Testis (tissue), 2 donors: ENCODE results near the gene PTGER1.

ENCODE experiments used
- POLR2A ChIP-seq: fragments of 450-650 bp; IDR thresholded peaks from one replicate; pipeline ENCODE4 v1.6.1; 2017; ENCODE audit warnings: antibody characterized with exemption, mild to moderate bottlenecking, moderate library complexity
- TF ChIP-seq, protein P1 (sequence below), 3 experiments: fragments of 450-650 bp in 2 of 3; fragments of 200-600 bp in 1 of 3; sonication (generic) in 1 of 3; IDR thresholded peaks; one replicate each; pipeline ENCODE4 v1.5.1; 2016 to 2019; ENCODE audit warnings: antibody characterized with exemption in 3 of 3, mild to moderate bottlenecking in 2 of 3, moderate library complexity in 1 of 3

DNA sequence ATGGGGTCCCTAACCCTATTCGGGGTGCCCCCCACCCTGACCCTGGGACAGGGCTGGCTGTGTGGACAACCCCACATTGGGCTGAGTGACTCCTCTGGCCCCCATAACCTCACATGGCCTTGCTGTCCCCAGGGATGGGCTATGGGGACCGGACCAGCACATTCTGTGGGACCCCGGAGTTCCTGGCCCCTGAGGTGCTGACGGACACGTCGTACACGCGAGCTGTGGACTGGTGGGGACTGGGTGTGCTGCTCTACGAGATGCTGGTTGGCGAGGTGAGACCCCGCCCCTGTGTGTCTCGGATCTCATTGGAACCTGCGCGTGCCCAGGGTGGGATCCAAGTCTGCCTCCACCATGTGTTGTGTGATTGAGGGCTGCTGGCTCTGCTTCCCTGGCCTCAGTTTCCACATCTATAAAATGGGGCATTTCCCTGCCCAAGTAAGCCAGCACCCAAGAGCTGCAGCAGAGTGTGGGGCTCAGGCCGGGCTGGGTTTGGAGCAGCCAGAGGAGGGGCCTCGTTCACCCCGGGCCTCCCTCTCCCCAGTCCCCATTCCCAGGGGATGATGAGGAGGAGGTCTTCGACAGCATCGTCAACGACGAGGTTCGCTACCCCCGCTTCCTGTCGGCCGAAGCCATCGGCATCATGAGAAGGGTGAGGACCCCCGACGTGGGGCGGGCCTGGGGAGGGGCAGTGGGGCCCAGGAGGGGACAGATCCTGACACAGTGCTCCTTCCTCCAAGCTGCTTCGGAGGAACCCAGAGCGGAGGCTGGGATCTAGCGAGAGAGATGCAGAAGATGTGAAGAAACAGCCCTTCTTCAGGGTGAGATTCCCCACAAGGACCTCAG lies 4.9 kb downstream of the PTGER1 start:
- TF ChIP-seq, protein P1, sequence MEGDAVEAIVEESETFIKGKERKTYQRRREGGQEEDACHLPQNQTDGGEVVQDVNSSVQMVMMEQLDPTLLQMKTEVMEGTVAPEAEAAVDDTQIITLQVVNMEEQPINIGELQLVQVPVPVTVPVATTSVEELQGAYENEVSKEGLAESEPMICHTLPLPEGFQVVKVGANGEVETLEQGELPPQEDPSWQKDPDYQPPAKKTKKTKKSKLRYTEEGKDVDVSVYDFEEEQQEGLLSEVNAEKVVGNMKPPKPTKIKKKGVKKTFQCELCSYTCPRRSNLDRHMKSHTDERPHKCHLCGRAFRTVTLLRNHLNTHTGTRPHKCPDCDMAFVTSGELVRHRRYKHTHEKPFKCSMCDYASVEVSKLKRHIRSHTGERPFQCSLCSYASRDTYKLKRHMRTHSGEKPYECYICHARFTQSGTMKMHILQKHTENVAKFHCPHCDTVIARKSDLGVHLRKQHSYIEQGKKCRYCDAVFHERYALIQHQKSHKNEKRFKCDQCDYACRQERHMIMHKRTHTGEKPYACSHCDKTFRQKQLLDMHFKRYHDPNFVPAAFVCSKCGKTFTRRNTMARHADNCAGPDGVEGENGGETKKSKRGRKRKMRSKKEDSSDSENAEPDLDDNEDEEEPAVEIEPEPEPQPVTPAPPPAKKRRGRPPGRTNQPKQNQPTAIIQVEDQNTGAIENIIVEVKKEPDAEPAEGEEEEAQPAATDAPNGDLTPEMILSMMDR (IDR thresholded peaks at IDR 0.05), result no peak
- TF ChIP-seq POLR2A, result no peak
